ENCODE data around the gene TMEM37.

The TMEM37 gene

DNA sequence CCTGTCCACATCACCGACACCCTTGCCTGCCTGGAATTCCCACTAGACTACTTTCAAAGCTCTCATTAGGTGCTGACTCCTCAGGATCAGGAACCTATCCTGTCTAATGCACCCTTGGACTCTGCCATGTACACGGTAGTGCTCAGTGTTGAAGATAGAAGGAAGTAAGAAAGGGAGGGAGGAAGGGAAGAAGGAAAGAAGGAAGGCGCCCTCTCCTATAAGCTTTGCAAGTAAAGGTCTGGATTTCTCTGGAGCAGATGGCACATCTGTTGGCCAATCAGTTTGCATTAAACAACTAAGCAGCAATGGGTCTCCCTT lies 47.3 kb downstream of the TMEM37 start:
- FAIRE-seq (no peak), DNase-seq (ENCODE audit: insufficient read length, low spot score) (no peak)
- no peak for TF ChIP-seq POLR2A (IDR thresholded peaks at IDR 0.05; ENCODE audit: low read depth, low read length)

DNA sequence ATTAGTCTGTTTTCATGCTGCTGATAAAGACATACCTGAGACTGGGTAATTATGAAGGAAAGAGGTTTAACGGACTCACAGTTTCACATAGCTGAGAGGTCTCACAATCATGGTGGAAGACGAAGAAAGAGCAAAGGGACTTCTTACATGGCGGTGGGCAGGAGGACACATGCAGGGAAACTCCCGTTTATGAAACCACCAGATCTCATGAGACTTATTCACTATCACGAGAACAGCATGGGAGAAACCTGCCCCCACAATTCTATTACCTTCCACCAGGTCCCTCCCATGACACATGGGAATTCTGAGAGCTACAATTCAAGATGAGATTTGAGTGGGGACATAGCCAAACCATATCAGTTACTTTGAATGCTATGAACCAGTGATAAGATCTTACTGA lies 48.5 kb downstream of the TMEM37 start:
- no peak for TF ChIP-seq POLR2A (IDR thresholded peaks at IDR 0.05; ENCODE audit: low read depth, low read length)
- no peak for FAIRE-seq
- DNase-seq (ENCODE audit: insufficient read length, low spot score) = no peak

DNA sequence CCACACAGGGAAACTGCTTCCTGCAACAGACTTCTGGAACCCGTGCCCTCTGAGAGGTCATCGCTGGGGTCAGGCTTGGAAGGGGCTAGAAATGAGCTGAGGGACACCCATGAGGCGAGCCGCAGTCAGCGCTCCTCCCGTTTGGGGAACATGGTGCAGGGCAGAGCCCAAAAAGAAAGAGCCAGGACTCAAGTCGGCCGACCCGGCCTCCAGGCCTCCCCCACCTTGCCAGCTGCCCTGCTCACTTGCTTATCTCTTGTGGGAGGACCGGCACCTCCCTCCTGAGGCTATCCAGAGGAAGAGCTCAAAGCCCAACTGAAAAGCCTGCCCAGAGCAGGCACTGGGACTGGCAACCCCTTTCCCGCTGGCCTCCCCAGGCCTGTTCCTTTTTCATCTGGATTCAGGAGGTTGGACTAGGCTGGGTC lies 49.1 kb downstream of the TMEM37 start:
- FAIRE-seq (no peak), DNase-seq (ENCODE audit: insufficient read length, low spot score) (no peak)
- TF ChIP-seq POLR2A (IDR thresholded peaks at IDR 0.05; ENCODE audit: low read depth, low read length) = no peak

DNA sequence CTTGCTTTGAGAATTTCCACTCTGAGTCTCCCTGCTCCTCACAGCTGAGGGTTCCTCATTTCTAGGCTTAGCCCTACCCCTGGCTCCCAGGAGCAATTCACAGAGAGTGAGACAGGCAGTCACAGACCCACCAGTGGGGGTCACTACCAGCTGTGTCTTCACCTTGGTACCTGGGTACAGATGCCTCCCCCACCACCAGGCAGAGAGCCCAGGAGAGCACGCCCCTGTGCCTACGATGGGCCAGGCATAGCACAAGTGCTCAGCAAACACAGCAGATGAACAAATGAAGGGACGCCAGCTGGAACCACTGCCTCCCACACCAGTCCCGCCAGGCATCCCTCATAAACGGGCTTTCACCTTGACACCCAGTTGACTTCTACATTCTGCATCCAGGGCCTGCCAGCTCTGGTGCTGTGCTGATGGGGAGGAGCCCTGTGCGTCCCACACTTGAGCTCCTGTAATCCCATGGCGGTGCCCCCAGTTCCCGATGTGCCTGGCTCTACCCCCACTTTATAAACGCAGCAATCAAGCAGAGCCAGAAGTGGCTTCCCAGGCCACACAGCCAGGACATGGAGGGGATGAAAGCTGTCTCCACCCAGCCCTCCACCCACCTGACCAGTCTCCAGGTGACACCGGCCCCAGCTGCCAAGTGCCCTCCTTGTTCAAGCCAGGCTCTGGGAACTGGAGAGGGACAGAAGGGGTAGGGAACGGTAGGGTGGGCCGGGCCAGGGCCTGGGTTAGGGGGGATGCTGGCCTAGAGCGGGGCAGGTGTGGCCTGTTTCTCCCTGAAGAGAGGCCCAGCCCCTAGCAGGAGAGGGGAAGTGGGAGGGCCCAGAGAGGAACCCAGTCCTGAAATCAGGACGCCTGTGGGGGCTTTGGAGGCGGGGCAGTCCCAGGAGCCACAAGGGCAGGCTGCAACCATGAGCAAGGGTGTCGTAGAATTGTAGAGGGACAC lies 50.1 kb downstream of the TMEM37 start:
- FAIRE-seq = no peak
- DNase-seq (ENCODE audit: insufficient read length, low spot score) = no peak
- TF ChIP-seq POLR2A (IDR thresholded peaks at IDR 0.05; ENCODE audit: low read depth, low read length) = no peak

DNA sequence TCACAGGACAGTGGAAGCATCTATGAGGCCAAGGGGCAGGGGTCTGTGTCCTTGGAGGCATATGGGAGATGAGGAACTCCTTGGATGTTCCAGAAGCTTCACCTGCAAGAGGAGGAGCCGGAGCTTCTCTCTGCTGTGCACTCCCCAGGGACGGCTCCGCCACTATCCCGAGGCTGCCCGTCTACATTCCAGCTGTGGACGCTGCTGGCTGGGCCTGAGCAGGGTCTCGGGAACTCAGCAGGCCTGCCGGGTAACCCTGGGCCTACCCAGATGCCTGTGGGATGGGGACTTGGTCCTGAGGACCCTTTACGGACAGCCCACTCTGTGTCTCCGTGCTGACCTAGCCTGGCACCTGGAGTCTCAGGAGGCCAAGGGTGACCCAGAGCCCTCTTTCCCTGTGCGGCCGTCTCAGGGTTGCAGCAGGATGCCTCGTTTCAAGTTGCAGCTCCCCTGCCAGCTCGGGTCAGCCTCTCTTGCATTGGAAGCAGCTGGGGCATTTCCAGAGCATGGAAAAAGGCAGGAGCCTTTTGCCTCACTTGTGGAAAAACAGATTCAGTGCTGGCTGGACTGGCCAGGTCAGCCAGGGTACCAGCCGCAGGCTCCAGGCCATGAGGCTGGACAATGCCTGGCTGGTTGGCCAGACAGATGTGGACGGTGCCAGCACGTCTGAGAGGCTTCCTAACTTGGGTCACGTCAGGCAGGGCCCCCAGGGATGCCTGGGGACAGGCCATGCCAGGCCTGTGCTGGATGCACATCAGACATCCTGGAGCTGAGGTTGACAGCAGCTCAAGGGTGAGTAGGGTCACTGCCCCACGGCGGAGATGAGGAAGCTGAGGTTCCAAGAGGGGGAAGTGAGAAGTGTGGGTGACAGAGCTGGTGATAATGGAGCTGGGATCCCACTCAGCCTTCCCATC lies 51.1 kb downstream of the TMEM37 start:
- FAIRE-seq = no peak
- DNase-seq (ENCODE audit: insufficient read length, low spot score) = no peak
- TF ChIP-seq POLR2A (IDR thresholded peaks at IDR 0.05; ENCODE audit: low read depth, low read length) = no peak

DNA sequence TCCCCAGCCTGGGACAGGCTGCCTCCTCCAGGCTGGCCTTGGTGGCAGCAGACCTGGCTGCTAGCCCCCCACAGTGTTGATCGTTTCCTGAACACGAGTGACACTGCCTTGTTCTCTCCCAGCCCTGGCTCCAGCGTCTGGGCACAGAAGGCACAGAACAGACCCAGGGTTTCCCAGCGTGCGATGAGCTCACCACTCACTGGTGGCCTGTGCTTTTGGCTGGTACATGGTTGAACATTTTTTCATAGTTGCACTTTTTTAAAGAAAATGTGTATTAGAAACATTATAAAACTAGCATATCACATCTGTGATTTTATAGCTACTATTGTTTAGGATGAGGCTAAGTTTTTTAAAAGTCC lies 51.7 kb downstream of the TMEM37 start:
- FAIRE-seq (no peak), DNase-seq (ENCODE audit: insufficient read length, low spot score) (no peak)
- no peak for TF ChIP-seq POLR2A (IDR thresholded peaks at IDR 0.05; ENCODE audit: low read depth, low read length)

DNA sequence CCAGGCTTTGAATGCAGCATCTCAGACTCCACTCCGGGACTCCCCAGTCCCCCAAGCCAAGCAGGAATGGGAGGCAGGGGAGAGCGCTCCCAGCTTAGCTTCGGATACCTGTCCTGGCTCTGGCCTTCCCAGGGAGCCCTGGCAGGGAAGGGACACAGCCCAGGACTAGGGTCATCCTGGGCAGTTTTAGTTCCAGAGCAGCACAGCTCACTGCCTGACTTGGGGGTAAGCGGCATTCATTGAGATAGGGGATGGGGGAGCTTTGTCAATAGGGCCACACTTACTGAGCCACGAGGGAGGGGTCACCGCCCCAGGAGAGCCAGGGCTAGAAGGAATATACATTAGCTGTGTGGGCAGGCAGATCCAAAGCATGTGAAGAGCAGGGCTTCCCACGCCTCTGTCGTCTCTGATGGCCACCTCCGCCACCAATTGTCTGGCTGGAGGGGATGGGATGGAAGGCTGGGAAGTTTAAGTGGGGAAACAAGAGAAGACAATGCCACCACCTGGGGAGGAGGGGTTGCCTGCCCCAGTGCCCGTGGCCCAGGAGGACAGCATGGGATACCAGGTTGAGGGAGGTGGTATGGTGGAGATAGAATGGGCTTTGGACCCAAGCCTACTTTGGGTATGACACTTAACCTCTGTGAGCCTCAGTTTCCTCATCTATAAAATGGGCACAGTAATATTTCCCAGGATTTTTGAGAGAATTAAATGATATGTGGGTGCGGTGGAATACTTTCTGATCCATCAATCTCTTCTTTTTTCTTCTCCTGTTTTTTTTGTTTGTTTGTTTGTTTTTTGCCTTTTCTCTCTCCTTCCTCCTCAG lies 52.5 kb downstream of the TMEM37 start:
- DNase-seq (ENCODE audit: insufficient read length, low spot score) (no peak), FAIRE-seq (no peak)
- no peak for TF ChIP-seq POLR2A (IDR thresholded peaks at IDR 0.05; ENCODE audit: low read depth, low read length)

DNA sequence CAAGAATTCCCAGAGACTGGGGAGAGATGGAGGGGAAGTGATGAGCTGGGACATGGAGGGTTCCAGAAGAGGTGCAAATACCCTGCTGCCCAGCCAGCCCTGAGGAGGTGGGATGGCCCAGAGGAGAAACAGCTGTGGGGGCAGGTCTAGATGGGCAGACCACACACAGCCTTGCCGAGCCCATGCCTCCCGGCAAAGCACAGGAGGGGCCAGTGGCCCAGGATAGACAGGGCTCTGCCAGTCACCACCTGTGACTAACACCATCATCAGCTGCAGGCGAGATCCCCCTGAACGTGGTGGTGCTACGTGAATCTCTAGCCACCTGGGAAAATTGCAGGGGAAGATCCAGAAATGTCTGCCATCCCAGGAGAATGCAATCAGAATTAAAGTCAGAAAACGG lies 53.2 kb downstream of the TMEM37 start:
- no peak for FAIRE-seq
- DNase-seq (ENCODE audit: insufficient read length, low spot score) = no peak

DNA sequence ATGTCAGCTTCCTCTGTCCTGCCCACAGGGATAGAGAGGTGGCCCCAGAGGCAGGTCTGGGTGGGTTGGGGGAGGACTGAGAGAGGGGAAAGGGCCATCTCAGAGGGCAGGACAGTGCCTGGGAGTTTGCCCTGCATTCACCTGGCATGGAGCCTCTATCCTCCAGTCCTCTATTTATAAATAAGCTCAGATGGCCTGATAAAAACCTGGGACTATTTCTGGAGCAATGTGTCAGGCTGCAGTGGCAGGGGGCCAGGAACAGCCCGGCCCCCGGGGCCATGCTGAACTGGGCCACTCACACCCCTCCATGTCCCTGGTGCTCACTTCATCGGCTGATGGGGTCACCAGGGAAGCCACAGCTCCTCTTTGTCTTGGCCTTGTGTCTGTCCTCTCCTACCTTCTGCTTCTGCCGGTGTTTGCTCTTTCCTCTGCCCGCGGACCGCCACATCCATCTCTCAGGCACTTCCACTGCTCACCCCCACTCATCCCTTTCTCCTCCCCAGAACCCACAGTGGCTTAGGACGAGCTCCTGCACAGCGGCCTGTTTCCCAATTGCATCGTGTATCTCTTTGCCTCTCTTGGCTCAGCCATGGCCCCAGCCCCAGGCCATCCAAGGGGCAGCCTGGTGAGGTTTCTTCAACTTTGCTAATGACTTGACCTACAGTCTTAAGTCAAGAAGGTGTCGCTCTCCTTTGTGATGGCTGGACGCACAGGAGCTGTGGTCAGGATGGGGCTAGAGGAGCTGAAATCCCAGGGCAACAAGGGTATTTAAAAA lies 53.9 kb downstream of the TMEM37 start:
- FAIRE-seq (no peak), DNase-seq (ENCODE audit: insufficient read length, low spot score) (no peak)
- no peak for TF ChIP-seq POLR2A (IDR thresholded peaks at IDR 0.05; ENCODE audit: low read depth, low read length)

More for the DNA sequence above, 53.2 kb downstream of the TMEM37 start:
- no peak for TF ChIP-seq POLR2A (IDR thresholded peaks at IDR 0.05; ENCODE audit: low read depth, low read length)

DNA sequence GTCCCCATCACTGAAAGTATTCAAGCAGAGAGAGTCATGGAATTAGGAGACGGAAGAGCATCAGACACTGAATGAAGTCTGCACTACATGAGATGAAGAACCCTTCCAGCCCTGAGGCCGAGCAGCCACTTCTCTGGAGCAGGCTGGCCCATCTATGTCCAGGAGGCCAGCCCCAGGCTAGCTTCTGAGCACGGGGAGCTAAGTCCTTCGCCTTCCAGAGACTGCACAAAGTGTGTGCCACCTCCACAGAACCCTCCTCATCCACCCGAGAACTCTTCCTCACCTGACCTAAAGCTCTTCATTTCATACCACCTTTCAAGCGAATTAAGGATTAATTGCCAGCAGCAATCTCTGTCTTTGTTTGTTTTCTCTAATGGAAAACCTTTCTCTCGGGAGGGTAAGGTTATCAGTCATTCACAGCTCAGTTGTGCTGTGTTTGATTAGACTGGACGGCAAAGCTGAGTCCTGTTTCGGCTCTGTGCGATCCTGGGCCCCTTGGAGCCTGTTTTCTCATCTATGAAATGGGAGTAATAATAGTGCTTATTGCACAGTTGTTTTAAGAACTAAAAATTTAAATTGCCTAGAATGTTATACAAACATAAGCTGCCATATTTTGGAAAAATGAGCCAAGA lies 54.7 kb downstream of the TMEM37 start:
- FAIRE-seq (no peak), DNase-seq (ENCODE audit: insufficient read length, low spot score) (no peak)
- TF ChIP-seq POLR2A (IDR thresholded peaks at IDR 0.05; ENCODE audit: low read depth, low read length) = no peak

DNA sequence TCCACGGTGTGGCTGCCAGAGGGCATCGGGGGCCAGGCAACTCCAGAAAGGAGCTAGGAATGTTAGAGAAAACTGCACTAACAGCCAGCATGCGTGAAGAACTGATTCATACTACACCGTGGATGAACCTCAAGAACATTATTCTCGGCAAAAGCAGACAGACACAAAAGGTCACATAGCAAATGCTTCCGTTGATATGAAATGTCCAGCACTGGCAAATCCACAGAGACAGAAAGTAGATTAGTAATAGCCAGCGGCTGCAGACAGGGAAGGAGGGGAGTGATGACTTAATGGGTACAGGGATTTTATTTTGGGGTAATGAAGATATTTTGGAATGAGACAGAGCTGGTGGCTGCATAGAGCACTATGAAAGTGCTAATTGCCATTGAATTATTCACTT lies 55.2 kb downstream of the TMEM37 start:
- TF ChIP-seq POLR2A (IDR thresholded peaks at IDR 0.05; ENCODE audit: low read depth, low read length) = no peak
- DNase-seq (ENCODE audit: insufficient read length, low spot score) = no peak
- no peak for FAIRE-seq

DNA sequence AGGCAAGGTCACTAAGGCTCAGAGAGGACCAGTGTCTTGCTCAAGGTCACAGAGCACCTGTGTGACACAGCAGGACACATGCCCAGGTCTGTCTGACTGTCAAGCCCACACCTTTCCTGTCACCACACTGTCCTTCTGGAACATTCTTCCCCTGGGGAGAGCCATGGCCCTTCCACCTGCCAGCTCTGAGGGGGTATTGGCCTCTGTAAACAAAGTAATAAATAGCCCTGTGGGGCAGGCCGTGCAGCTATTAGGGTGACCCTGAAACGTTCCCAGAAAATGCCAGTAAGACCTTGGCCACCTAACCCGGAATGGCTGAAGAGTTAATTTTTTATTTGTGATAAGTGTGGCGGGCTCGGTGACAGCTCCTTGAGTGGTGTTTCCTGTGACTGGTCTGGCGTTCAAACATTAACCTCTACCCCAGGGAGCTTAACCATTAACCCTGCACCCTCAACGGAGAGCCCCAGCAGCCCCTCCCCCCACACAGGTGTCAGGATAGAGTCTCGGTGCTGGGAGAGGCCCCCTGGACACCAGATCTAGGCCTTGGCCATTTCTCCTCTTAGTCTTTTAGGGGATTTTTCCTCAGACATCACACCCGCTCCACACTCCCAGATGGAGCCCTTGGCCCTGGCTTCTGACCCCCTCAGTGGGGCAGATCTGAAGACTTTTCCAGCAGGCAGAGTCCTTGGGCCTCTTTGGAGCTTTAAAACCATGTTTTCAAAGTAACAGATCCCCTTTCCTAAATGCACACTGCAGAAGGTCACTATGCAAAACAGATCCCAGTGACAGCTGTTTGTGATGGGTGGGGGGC lies 56.0 kb downstream of the TMEM37 start:
- FAIRE-seq = no peak
- no peak for TF ChIP-seq POLR2A (IDR thresholded peaks at IDR 0.05; ENCODE audit: low read depth, low read length)
- DNase-seq (ENCODE audit: insufficient read length, low spot score) = no peak
